HG03565 (cell line): ENCODE data around the gene DLG5.

Experiments
- ATAC-seq: cut with Tn5 transposase; IDR thresholded peaks from one replicate; pipeline ENCODE4 v1.9.1; 2021; ENCODE audit warnings: mild to moderate bottlenecking, moderate library complexity; ENCODE audit not compliant: unreplicated experiment

DLG5 gene

DNA sequence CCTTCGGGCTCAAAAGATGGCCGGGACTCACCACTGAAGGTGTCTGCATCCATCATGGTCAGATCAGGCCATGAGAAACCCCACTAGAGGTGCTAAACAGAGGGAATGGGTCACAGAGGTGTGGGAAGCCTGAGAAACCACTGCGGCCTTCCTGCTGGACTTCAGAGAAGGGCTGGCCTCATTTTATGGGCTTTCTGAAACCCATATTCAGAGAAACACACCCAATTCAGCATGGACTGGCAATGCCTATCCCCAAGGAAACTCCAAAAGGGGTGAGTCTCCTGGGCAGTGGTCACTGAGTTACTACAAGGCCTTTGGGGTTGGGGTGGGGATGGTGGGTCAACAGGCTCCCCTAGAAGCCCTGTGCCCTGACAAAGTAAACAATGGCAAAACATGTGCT lies 58.0 kb downstream of the DLG5 start:
- ATAC-seq, result no peak

DNA sequence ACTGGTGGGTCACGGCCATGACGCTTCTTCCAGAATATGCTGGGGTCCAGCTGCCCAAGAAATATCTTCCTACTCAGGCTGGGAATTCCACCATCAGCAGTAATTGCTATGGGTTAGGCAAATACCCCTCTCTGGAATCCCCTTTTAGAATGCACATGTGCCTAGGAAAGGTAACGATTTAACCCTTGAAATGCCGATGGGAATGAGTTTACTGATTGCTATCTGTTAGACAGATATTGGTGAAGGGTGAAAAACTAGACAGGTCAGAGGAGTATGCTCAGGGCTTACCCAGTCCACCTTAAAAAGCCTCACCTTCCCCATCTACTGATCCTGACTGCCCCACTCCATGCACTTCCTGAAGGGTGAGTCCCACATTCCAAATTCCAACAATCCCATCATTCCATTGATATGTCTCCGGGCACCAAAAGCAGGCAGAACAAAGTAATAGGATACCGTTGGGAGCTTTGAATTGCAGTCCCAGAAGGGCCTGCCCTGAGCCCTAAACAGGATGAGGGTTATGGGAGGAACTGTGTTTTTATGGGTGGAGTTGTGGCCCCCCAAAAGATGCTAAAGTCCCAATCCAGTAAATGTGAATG lies 59.3 kb downstream of the DLG5 start:
- ATAC-seq, result no peak

GRCh38 chr10:77866598-77866997 lies 60.0 kb downstream of the DLG5 start:
- no peak for ATAC-seq

- ATAC-seq, result no peak
Observed at GRCh38 chr10:77865580-77866324, 60.8 kb downstream of the DLG5 start.

DNA sequence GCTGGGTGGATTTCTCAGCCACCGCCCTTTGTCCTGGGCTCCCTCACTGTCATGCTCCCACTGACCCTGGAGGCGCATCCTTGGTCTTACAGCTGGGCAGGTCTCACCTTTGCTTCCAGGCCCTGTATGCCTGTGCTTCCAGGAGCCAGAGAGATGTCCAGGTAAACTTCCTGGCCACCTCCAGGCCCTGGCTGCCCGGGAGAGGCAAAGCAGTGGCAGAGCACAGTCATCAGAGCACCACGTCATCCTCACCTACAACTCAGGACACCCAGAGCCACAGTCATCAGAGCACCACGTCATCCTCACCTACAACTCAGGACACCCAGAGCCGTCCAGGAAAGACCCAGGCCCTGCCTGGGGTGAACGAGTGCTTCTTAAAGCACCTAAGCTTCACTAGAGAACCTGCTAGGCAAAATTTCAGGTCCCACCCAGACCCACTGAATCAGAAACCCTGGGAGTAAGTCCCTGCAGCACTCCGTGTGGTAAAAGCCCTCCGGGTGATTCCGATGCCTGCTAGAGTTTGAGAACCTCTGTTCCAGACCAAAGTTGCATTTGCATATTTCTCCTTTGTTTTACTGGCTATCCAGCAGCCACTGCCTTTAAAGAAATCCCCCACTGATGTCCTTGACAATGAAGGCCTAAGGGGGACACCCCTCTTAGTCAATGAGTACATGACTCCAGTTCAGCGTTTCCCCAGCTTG lies 62.3 kb downstream of the DLG5 start:
- no peak for ATAC-seq

DNA sequence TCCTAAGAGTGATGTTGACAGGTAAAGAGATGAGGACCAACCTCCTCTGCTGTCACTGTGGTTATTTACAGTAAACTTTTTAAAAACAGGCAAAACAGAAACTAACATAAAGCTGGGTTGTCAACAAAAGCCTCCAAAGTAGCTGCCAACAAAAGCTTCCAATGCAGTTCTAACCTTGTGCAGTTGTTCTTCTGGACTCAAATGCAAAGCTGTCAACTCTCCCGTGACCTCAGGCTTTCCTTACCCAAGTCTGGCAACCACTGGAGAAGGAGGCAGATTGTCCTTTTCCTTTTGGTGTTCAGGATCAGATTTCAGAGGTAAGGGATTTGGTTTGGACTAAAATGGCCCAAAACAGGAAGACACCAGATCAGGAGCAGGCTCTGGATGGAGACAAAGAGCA lies 63.1 kb downstream of the DLG5 start:
- ATAC-seq, result no peak

GRCh38 chr10:77862595-77862994 lies 64.0 kb downstream of the DLG5 start:
- no peak for ATAC-seq

GRCh38 chr10:77861366-77861765 lies 65.2 kb downstream of the DLG5 start:
- no peak for ATAC-seq

DNA sequence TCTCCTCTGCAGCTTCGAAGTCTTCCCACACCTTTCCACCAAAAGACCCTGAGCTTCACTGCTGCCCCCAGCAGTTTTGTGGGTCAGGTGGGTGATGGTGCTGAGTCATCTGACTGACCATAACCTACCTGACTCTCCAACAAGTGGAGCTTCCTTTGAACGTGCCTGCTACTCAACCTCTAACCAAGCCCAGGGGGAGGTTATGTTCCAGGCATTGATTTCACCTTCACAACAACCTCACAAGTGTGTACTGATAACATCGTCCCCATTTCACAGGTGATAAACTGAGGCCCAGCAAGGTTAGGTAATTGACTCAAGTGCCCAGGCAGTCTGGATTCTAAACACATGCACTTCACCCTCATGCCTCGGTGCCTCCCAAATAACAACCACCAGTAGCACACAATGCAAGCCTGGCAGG lies 66.7 kb downstream of the DLG5 start:
- no peak for ATAC-seq

DNA sequence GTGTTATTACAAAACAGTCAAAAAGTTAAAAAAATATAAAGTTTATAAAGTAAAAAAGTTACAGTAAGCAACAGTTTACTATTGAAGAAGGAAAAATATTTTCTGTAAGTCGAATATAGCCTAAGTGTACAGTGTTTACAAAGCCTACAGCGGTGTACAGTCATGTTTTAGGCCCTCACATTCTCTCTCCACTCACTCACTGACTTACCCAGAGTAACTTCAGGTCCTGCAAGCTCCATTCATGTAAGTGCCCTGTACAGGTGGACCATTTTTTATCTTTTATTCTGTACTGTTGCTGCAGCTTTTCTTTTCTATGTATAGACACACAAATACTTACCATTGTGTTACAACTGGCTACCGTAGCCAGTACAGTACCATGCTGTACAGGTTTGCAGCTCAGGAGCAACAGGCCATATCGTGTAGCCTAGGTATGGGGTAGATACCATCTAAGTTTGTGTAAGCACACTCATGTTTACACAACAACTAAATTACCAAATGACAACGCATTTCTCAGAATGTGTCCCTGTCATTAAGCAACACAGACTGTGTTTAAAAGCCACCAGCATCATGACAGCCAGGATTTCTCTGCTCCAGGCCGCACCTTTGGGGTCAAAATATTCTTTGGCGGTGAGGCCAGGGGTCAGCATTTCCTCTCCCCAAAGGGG lies 67.2 kb downstream of the DLG5 start:
- ATAC-seq, result no peak

DNA sequence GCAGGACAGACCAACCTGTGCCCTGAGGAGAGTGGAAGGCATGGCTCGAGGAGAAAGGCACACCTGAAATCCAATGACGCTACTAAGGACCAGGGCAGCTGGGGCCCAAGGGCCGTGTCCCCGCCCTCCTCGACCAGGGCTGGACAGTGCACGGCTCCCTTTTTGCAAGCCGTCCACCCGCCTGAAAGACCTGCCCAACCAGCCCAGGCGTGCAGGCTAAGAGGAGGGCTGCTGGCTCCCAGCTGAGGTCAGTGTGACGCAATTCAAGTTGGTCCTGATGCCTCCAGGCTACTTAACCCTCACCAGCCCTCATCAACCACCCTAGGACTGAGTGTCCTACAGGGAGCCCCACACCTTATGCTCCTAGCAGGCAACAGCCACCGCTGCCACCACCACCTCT lies 69.3 kb downstream of the DLG5 start:
- no peak for ATAC-seq

DNA sequence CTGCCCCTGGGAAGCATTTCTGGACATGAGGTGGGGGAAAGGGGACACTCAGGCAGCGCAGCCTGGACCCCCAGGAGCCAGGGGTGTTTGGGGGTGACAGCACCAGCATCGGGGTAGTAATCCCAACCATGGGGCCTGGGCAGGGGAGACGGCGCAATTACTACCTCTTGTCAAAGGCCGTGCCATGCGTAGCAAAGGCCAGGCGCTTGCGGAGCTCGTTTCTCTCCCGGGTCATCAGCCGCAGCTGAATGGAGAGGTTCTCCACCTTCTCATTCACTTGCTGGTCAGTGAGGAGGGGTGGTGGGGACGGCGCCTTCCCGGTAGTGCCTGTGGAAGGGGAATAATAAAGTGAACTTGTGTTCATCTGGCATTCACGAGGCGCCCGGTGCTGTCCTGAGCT lies 70.0 kb downstream of the DLG5 start:
- no peak for ATAC-seq

GRCh38 chr10:77855404-77856155 lies 71.0 kb downstream of the DLG5 start:
- no peak for ATAC-seq

DNA sequence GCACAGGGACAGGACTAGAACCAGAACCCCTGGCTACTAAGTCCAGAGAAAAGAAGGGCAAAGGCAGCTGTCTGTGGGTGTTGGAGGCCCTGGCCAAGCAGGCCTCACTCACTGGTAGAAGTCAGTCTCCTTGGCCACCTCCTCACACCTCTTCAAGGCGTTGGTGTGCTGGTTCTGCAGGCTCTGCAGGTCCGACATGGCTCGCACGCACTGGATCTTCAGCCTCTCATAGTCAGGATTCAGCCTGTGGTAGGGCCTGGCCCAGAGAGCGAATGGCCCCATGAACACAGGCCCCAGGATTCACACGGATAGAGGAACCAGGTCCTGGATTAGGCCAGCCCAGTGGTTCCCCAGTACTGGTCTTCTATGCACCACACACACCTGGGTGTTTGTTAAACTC lies 72.4 kb downstream of the DLG5 start:
- no peak for ATAC-seq

GRCh38 chr10:77853256-77853655 lies 73.3 kb downstream of the DLG5 start:
- no peak for ATAC-seq

- no peak for ATAC-seq
Observed at GRCh38 chr10:77850620-77851231, 75.8 kb downstream of the DLG5 start.

- ATAC-seq, result no peak
Observed at GRCh38 chr10:77849039-77849664, 77.4 kb downstream of the DLG5 start.

DNA sequence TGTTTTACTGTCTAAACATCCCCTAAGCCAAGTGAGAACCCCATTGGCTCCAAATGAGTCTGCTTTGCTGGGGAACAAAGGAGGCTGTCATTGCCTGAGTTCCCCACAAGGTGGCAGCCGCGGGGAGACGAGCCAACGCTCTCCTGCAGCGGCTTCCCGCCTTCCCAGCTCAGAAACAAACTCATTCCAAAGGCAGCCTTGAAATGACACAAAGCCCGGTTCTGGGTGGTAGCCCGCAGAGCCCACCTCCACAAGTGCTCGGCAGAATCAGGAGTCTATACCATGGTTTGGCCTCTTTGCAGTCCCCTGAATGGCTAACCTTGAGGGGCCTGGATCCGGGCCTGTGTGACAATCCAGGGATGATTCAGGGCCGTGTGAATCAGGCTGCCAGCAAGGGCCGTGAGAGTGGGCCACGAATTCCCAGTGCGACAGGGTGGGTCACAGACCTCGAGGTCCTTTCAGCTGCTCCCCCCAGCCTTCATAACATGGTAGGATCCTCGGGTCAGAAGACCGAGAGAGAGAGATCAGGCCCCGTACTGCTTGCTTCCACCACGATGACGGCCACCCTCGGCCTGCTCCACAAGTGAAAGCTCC lies 79.7 kb downstream of the DLG5 start:
- ATAC-seq, result no peak

GRCh38 chr10:77845451-77845850 lies 81.1 kb downstream of the DLG5 start:
- ATAC-seq, result no peak
